Activated effector memory CD4-positive, alpha-beta T cell treated with Interleukin-2 at 50 U/mL for 16 hours (primary cell): ENCODE data around the gene RFX2.
A peak's percentile ranks its signal among the peaks of the same experiment; 100 is the strongest.
"Not testable (repeated sequence)": the region's sequence is repeated elsewhere in the genome, so short reads cannot be mapped to it uniquely, and the experiment has no call there.

Experiments used
- DNase-seq: peaks from one replicate; pipeline ENCODE4 v3.0.0-alpha.2; 2020

The RFX2 gene

DNA sequence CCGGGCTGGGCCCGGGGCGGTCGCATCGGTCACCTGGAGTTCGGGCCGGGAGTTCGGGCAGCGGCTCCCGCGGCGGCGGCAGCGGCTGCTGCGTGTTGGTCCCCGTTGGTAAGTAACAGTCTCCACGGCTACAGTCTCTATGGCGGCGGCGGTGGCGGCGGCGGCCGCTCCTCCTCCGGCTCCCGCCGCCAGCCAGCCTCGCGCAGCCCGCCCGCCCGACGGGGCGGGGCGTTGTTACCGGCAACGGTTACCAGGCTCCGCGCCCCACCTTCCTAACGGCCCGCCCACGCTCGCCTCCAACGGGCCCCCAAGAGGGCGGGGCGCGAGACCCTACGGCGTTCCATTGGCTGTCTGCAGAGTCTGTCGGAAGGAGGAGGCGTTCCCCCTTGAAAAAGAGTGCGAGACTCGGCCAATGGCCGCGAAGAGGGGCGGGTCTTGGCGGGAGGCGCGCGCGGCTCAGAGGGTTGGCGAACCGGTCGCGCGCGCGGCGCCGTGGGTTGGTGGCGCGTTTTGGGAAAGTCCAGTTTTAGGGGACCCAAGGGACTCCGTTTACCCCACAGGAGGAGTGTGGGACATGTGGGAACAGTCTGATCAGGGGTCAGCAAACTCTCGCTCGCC is at the start of gene RFX2:
RFX2 (minus strand) TSS at position 141 of the 618 bp plus-strand sequence. CDS start 63,004 bp downstream, outside the sequence.
- peak; percentile 99 for DNase-seq

DNA sequence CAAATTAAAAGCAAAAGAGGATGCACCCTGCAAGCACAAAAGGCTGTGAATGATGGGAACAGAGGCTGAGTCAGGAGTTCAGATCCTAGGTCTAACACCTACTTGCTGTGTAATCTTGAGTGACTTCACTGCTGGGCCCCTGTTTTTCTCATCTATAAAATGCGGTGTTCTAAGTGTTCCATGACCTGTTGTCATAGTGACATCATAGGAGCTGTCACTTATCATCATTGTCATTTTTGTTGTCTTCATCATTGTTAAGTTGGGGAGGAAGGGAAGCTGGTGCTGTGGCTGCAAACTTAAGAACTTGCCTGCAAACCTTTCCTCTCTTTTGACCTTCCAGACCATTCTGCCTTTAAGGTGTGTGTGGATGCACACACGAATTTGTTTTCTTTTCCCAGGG is 45.7 kb upstream of the RFX2 start:
- DNase-seq = no peak

DNA sequence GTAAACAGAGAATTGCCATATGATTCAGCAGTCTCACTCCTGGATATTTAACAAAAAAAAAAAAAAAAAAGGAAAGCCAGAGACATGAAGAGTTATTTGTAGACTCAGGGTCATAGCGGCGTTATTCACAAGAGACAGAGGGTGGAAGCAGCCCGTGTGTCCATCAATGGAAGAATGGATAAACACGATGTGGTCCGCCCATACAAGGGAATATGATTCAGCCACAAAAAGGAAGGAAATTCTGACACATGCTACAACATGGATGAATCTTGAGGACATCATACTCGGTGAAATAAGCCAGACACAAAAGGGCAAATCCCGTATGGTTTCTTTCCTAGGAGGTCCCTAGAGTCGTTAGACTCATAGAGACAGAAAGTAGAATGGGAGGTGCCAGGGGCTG is 40.0 kb upstream of the RFX2 start:
- no peak for DNase-seq

DNA sequence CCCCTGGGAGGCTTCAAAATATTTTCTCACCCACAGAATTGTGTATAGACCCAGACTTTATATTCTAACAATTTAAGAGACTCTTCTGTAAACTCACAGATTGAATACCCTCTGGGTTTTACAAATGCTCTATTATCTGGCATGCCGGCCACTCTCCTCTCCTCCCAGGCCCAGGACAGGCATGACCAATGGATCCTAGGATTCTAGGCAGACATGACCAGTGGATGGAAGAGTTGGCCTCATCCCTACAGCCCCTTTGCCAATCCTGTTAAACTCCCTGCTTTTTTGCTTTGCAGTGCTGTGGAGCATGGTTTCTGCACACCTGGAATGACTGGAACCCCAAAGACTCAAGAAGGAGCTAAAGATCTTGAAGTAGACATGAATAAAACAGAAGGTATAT is 30.9 kb upstream of the RFX2 start:
- DNase-seq = no peak

DNA sequence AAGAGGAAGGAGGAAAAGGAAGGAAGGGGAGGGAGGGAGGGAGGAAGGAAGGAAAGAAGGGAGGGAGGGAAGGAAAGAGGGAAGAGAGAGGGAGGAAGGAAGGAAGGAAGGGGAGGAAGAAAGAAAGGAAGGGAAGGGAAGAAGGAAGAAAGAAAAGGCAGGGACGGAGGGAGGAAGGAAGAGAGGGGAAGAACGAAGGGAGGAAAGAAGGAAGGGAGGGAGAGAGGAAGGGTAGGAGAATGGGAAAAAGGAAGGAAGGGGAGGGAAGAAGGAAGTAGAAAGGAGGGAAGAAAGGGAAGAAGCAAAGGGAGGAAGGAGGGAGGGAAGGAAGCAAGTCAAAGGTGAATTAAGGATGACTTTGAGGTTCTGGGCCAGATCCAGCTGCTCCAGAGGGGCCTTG is 28.2 kb upstream of the RFX2 start:
- DNase-seq = no peak

DNA sequence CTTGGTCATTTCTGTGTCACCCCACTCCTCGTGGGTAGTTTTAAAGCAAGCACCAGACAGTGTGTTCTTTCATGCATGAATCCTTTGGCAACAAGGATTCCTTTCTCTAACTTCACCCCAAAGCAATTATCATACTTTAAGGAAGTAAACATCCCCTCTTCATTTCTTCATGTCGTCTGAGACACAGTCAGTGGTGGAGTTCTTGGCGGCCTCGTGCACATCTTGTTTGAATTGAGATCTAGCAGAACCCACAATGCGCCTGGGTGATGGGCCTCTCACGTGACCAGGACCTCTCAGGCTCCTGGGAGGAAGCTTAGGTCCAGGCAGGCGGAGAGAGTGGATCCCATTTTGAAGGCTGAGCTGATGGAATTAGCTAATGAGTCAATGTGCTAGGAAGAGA is 27.8 kb upstream of the RFX2 start:
- no peak for DNase-seq

DNA sequence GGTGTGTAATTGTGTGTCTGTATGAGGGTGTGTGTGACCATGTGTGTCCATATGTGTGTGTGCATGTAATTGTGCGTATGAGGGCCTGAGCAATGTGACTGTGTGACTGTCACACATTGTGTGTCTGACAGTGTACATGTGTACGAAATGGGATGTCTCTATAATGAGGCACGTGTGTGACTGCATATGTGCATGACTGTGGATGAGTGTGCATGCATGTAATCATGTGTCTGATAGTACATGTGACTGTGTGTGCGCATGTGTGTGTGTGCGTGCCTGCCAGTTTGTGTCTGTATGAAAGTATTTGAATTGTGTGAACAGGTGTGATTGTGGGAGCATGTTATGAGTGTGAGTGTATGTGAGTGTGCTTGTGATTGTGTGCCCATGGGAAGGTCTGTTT is 22.9 kb upstream of the RFX2 start:
- no peak for DNase-seq

DNA sequence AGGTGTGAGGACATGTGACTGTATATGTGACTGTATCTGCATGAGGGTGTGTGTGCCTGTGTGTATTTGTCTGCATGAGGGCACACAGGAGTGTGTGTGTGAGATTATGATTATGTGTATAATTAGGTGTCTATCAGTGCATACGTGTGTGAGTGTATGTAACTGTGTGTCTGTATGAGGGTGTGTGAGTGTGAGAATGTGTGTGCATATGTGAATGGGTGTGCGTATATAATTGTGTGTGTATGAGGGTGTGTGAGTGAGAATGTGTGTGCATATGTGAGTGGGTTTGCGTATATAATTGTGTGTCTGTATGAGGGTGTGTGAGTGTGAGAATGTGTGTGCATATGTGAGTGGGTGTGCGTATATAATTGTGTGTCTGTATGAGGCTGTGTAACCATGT is 22.2 kb upstream of the RFX2 start:
- no peak for DNase-seq

DNA sequence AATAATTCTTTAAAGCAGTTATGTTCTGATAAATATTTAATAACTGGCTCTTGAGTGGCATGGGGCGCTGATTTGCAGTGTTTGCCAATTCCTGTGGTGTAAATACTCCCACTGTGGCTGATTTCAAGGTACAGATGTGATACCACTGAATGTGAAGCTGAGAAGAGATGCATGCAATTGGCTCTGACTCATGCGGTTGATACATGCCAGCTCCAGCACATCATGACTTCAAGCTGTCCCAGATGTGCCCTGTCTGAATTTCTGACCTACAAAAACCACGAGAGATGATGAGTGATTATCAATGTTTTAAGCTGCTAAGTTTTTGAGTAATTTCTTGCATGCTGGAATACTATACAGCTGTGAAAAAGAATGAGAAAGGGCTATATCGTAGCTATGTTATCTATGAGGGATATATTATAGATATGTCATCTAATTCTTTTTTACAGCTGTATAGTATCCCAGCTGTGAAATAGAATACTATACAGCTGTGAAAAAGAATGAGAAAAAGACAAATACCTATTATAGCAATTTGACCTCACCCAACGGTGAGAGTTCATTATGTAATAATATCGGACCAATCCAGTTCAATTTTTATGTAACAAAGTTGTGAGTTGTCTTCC is 17.5 kb upstream of the RFX2 start:
- DNase-seq = no peak

DNA sequence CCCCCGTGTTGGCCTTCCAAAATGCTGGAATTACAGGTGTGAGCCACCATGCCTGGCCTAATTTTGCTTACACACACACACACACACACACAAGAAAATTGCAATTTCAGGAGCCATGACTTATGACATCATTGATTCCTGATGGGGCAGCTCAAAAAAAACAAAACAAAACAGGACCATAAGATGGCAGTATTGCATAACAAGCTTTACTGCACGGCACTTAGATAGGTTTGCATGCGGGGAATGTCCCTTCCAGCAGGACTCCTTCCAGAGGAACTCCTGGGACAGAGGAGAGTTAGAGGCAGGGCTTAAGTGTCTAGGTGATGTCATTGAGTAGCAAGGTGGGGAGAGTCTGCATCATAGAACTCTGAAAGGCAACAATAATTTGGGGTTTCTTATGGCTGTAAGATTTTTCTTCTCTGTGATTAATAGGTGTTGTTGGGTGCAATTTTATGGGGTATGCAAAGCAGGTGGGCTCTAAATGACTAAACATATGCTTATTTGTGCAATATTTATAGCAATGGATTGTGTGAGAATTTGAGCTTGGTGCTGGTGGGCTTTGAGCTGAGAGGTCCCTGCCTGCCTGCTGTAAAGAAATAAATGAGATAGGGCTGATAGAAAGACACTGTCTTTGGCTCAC is 16.2 kb upstream of the RFX2 start:
- no peak for DNase-seq

DNA sequence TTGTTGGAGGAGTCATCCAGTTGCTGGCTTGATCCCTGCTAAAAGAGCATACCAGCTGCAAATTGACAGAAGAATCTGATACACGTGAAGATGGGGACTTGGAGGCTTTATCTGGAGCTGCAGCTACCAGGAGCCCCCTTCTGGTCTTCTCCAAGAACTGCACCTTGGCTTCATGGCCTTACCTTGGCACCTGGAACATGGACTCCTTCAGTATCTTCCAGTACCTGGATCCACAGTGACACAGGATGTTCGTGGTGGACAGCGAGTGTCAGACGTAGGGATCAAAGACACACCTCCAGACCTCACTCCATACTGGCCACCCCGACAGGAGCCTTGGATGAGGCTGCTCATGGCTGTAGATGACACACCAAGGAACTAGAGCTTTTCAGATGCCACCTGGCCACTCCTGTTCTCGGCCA is 15.3 kb upstream of the RFX2 start:
- DNase-seq = peak; percentile 41

DNA sequence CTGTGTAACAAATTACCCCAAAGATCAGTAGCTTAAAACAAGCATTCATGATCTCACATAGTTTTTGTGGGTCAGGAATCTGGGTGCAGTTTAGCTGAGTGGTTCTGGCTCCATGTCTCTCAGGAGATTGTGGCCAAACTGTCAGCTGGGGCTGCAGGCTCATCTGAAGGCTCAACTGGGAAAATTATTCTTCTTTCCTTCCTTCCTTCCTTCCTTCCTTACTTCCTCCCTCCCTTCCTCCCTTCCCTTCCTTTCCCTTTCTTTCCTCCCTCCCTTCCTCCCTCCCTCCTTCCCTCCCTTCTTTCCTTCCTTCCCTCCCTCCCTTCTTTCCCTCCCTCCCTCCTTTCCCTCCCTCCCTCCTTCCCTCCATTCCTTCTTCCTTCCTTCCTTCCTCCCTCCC is 8.7 kb upstream of the RFX2 start:
- DNase-seq = no peak

DNA sequence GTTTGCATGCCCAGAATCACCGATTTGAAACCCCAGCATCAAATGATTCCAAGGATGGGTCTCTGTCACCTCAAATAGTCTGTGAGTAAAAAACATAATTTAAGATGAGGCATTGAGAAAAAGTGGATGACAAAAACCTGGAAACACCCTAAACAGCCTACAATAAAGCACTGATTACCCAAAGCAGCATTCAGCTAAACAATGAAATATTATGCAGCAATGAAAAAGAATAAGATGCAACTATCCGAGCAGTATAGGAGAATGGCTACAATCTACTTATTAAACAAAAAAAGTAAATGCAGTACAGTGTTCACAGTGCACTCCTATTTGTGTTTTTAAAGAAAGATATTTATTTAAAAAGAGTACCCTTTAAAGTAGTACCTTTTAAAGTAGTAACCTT is 7.7 kb upstream of the RFX2 start:
- no peak for DNase-seq

DNA sequence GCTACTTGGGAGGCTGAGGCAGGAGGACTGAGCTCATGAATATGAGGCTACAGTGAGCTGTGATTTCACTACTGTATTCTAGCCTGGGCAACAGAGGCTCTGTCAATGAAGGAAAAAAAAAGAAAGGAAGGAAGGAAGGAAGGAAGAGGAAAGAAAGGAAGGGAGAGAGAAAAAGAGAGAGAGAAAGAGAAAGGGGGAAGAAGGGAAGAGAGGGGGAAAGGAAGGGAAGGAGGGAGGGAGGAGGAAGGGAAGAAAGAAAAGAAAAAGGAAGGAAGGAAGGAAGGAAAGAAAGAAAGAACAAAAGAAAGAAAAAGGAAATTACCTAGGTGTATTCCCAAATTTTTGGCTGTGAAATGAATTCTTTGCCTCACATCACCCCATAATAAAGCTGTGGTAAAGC is 7.2 kb upstream of the RFX2 start:
- no peak for DNase-seq

DNA sequence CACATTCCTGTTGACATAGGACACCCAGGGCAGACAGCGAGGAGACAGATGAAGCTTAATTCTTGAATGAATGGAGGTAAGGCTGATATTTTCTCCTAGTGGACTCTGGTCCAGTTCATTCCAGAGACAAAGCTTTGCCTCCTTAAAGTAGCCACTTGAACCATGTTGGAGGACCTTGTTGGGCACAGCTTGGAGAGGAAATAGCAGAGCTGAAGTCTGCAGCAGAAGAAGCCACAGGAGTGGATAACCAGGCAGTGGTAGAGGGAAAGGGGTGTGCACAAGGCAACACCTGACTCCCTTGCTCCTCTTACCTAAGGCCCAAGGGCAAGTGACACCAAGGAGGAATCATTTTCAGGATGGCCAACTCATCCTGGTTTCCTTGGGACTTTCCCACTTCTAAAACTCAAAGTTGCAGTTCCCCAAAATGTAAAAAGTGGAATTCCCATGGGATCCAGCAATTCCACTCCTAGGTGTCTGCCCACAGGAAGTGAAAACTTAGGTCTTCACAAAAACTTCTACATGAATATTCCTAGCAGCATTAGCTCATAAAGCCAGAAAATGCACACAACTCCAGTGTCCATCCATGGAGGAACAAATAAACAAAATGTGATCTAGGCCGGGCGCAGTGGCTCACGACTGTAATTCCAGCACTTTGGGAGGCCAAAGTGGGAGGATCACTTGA is 6.6 kb upstream of the RFX2 start:
- no peak for DNase-seq

DNA sequence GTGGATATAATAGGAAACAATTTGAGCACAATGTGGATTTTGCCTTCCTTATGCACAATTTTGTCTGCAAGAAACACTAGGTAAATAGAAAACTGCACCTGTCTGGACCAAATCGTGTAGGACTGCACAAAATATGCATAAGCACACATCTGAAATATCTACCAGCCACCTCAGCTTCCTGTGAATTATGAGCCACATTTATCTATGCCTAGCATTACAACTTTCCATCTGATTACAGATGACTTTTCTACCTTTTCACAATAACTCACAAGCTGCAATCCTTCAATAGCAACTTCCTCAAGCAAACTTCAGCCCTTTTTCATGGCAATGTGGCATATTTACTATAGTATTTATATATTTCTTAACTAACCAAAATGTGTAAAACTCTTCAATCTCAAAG is 5.7 kb upstream of the RFX2 start:
- DNase-seq = no peak

DNA sequence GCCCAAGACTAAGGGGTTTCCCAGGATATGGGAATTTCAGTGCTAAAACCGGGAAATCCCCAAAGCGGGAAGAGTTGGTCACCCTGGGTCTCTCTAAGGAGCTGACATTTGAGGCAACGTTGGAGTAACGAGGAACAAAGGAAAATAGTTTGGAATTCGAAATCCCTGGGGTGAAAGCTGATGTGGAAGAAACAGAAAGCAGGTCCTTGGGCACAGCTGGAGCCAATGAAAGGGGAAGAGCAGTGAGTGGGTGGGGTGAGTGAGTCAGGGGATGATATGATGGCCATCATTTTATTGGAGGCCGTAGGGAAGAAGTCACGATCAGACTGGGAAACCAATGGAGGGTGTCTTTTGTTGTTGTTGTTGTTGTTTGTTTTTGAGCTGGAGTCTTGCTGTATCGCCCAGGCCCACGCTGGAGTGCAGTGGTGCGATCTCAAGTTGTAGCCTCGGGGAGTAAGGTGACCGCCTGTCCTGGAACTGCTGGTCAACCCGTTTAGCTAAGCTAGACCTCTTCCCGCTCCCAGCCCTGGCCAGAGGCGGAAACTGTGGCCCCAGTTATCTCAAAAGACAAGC is 3.4 kb upstream of the RFX2 start:
- no peak for DNase-seq

DNA sequence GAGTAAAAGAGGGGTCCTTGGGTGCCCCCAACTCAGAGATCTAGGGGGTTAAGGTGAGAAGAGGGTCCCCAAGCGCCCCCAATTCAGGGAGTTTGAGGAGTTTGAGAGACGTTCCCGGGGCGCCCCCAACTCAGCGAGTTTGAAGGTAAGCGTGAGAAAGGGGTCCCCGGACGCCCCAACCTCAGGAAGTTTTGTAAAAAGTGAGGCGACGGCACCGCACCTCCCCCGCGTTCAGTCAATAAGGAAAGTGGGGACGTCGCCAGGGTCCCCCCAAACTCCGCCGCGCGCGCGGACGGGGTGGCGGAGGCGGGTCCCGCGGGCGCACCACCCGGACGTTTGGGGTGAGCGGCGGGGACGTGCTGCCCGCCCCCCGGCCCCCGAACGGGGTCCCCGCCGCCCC is 353 bp downstream of the RFX2 start:
- DNase-seq = no peak

DNA sequence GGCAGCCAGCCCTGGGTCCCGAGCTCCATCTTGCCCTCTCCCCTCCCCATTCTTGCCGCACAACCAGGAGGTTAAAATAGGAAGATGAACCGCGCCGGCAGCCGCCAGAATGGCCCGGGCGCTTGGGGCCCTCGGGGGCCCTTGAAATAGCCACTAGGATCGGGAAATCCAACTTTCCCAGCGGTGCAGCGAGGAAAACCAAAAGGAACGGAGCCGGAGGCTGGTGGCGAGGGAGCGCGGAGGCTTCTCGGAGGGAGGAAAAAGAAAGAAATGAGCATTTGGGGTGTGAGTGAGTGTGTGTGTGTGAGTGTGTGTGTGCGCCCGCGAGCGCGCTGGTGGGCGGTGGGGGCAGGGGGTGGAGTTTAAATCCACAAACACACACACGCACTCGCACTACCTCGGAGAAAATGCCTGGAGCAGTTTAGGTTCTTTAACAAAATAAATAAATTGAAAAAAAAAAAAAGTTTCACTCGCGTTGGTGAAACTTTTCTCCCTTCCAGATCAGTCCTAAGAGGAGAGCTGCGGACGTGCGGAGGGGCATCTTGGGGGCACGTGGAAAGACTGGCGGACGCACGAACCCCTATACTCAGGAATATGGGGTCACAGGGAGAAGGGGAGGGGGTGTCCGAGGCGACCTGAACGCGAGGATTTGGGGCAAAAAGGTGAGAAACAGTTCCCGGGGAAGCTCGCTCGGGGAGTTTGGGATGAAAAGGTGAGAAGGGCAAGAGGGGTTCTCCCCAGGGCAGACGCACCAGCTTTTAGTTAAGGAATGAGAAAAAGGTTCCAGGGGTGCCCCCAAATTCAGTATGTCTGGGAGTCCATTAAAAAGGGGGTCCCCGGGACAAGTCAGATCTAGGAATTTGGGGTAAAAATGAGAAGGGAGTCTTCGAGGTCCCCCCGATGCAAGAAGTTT is 1.3 kb downstream of the RFX2 start:
- peak; percentile 39 for DNase-seq

DNA sequence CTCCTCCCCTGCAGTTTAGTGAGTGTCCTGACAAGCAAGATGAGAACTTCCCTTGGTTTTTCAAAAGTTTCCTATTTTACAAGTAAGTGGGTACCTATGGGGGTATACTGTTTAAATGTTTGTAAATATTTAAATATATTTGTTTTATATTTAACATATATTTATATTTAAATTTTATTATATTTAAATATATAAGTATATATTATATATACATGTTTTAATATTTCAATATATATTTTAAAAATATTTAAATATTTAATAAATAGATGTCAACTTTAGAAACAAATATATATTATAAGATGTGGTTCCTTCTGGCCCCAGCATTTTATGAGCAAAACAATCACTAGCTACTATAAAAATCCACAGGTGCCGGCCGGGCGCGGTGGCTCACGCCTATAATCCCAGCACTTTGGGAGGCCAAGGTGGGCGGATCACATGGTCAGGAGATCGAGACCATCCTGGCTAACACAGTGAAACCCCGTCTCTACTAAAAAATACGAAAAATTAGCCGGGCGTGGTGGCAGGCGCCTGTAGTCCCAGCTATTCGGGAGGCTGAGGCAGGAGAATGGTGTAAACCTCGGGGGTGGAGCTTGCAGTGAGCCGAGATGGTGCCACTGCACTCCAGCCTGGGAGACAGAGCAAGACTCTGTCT is 3.5 kb downstream of the RFX2 start:
- DNase-seq = not testable (repeated sequence)

DNA sequence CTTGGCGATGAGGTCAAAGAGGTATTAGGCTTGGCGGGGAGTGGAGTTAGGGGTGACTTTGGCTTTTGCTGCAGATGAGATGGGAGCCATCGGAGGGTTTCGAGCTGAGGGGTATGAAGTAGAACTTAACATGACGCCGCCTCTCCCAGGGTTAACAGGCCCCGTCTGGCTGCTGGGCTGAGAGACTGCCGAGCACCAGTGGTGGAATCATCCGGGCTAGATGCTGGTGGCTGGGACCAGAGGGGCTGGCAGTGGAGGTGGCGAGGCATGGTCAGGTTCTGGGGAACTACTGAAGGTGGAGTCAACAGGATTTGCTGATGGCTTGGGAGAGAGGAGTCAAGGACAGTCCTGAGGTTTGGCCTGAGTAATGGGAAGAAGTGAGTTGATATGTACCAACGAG is 4.9 kb downstream of the RFX2 start:
- no peak for DNase-seq

DNA sequence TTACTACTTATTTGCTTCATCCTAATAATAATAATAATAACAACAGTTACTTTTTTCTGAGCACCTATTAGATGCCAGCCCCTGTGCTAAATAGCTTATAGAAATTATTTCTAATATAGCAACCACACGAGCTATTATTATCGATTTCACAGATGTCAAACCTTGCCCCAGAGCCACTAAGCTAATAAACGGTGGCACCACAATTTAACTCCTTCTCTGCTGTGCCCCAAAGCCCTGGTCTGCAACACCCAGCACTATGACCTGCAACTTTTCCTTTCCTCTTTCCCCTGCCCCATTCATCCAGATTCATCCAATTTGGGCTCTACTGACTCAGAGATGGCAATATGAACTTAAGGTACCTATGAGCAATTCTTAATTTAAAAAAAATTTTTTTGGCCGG is 6.4 kb downstream of the RFX2 start:
- DNase-seq = no peak
